LHCN-M2 (cell line): ENCODE measurements around the gene KATNAL2. TPM values are rescaled to one million over a fixed set of nuclear protein-coding genes. Genes with fewer than 3 reads are reported as not detected.

Experiments used
- DNase-seq: peaks from one replicate; pipeline ENCODE4 v3.0.0-alpha.2; 2012; ENCODE audit warnings: low read depth
- total RNA-seq: library from RNA; depleted of rRNA; stranded (reverse); fragments of >200 nt; gene quantifications from 2 replicates; pipeline ENCODE4 v1.2.3, GENCODE V29; 2014; rRNA removed

KATNAL2 gene
- total RNA-seq, 1 experiment from 2014 or later = 19.4 TPM

DNA sequence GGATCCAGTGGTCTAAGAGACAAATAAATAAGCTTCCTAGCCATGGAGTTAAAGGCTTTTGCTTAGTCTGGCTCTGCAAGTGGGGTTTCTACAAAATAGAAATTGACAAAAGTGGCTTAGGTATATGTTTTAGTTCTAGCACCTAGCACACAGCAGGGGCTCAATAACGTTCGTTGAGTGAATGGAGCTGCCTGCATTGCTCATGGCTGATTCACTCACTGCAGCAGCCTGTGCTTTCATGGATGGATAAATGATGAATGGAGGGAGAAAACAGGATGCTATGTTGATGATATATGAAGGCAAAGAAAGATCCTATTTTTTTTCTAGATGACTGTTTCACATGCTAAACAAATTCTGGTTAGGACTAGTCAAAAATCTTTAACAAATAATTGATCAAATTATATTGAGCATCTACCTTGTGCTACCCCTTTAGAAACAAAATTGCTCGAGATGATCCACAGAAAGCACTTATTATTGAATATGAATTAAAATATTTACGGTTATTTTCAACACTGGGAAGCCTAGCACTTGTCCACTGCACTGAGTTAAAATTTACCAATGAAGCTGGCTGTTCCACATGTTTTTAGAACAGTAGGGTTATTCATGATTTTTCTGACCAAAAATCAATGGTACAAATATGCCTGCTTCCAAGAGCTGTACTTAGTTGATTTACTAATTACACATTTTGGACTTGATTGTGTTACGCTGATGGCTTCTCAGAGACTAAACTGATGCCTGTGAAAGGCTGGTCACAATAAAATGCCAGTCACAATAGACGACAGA is 193.3 kb downstream of the KATNAL2 start:
- DNase-seq = no peak

GRCh38 chr18:47113796-47114540 is 196.6 kb downstream of the KATNAL2 start:
- DNase-seq = peak; percentile 43

GRCh38 chr18:47115205-47115604 is 197.8 kb downstream of the KATNAL2 start:
- DNase-seq = no peak

DNA sequence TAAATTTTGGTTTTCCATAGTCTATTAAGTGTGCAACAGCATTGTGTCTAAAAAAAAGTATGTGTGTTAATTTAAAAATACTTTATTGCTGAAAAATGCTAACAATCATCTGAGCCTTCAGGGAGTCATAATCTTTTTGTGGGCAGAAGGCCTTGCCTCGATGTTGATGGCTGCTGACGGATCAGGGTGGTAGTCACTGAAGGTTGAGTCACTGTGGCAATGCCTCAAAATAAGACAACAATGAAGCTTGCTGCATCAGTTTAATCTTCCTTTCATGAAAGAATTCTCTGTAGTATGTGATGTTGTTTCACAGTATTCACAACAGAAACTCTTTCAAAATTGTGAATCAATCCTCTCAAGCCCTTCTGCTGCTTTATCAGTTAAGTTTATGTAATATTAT is 201.6 kb downstream of the KATNAL2 start:
- DNase-seq = peak; percentile 73

- DNase-seq = no peak
Observed at GRCh38 chr18:47120428-47120827, 203.0 kb downstream of the KATNAL2 start.

GRCh38 chr18:47121146-47121545 is 203.7 kb downstream of the KATNAL2 start:
- DNase-seq = no peak

- no peak for DNase-seq
Observed at GRCh38 chr18:47141289-47141688, 223.9 kb downstream of the KATNAL2 start.

- no peak for DNase-seq
Observed at GRCh38 chr18:47143153-47143552, 225.8 kb downstream of the KATNAL2 start.

DNA sequence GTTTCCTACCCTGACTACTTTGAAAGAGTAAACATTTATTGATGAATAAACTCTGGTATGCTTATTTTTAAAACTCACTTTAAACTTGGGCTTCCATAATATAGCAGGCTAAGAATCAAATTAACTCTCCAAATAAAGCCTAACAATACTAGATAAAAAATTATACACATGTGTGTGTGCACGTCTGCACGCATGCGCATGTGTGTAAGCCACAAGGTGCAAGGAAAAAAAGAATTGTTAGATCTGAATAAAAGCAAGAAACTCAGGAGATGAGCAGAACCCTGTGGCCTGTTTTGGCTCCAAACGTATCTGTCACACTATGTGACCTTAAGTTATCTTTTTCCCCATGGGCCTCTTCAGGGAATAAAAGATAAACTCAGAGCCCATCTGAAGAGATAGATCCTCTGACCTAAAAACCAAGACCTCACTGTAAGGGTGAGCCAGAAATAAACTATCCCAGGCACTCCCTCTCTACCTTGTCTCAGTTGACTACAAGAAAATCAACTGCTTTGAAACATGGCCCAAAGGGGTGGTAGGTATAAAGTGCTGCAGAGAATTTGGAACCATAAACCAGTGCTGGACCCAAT is 226.6 kb downstream of the KATNAL2 start:
- DNase-seq = no peak

GRCh38 chr18:47146206-47146605 is 228.8 kb downstream of the KATNAL2 start:
- DNase-seq = no peak

- peak; percentile 12 for DNase-seq
Observed at GRCh38 chr18:47149457-47150028, 232.1 kb downstream of the KATNAL2 start.

GRCh38 chr18:47150029-47150823 is 232.8 kb downstream of the KATNAL2 start, which contains the start of gene HDHD2:
Gene HDHD2 (minus strand): TSS chr18:47150500. CDS start chr18:47136439, 14,061 bp downstream.
- DNase-seq = peak; percentile 79

GRCh38 chr18:47150824-47151366 is 233.5 kb downstream of the KATNAL2 start:
- peak; percentile 8 for DNase-seq

- DNase-seq = peak; percentile 22
Observed at GRCh38 chr18:47151439-47151838, 234.0 kb downstream of the KATNAL2 start.

Other genes with a start within 250 kb of the KATNAL2 start
- gene ST8SIA5, start 160.5 kb upstream of the KATNAL2 start, total RNA-seq = 1.2 and 2.8 TPM in 2 replicates
- gene PIAS2, start 95 bp upstream of the KATNAL2 start, total RNA-seq = 27.1 and 32.1 TPM in 2 replicates
- gene ELOA2, start 118.0 kb downstream of the KATNAL2 start, total RNA-seq = not detected in 2 replicates
- gene HDHD2, start 232.9 kb downstream of the KATNAL2 start, total RNA-seq = 21.5 and 23.3 TPM in 2 replicates